ENCODE results near the gene NR3C1. TPM values are rescaled to one million over a fixed set of nuclear protein-coding genes. Genes with fewer than 3 reads are reported as not detected.

NR3C1 gene
- total and polyA plus RNA-seq, 2 donors (not counting 1 experiment from before 2014, with no cell fraction given): 17.6 to 218 TPM

GRCh38 chr5:143244000-143244736 is 159.3 kb downstream of the NR3C1 start:
- no peaks in the 10 kb centered on the region for H3K27me3 ChIP-seq (replicated peaks in 1 of 4; ENCODE audit: control extremely low read depth in 1 of 4, control insufficient read depth in 3 of 4, insufficient read depth in 4 of 4, low read length in 3 of 4)
- ChIA-PET CTCF (no interaction called here), POLR2A (no interaction called here)
- no peak overlapping the region for H2AFZ ChIP-seq (ENCODE audit: insufficient read depth, low read depth, low read length, poor library complexity, severe bottlenecking)
- no peak for TF ChIP-seq CTCF (IDR thresholded peaks at IDR 0.05)
- no peak for TF ChIP-seq EZH2 (IDR thresholded peaks at IDR 0.05; ENCODE audit: borderline replicate concordance, insufficient read depth, low read depth, low read length, poor library complexity, severe bottlenecking)
- H3K36me3 ChIP-seq (replicated peaks in 1 of 2; ENCODE audit: control extremely low read depth in 1 of 2, control insufficient read depth in 1 of 2, extremely low read depth in 1 of 2, insufficient read depth in 2 of 2, low read length in 1 of 2): no peaks in the 10 kb centered on the region
- no peaks in the 10 kb centered on the region for H3K27me3 Mint-ChIP-seq
- DNase-seq: no peak
- no peak overlapping the region for H3K27ac ChIP-seq (ENCODE audit: low read length in 2 of 2)
- H3K9me3 ChIP-seq (ENCODE audit: control extremely low read depth in 1 of 3, control insufficient read depth in 2 of 3, insufficient read depth in 1 of 3, low read length in 2 of 3): peaks cover 0 to 6% (median 0%) of the 10 kb centered on the region in 3 donors
- H3K4me3 ChIP-seq (ENCODE audit: control extremely low read depth in 1 of 5, extremely low read depth in 1 of 5, insufficient read depth in 1 of 5, low read depth in 2 of 5, low read length in 4 of 5): no peak overlapping the region
- intact Hi-C loops (cut with micrococcal nuclease): no loop called here
- no peaks in the 10 kb centered on the region for H3K4me1 Mint-ChIP-seq
- no peaks in the 10 kb centered on the region for H3K79me2 ChIP-seq (ENCODE audit: control insufficient read depth, insufficient read depth, low read length)
- H3K27ac Mint-ChIP-seq: no peak overlapping the region
- H3K9ac ChIP-seq (ENCODE audit: low read length): no peak overlapping the region
- H3K4me2 ChIP-seq (replicated peaks; ENCODE audit: low read depth, low read length, poor library complexity, severe bottlenecking): no peak overlapping the region
- 94% methylated on average over 11 of the region's 16 CpGs for WGBS (ENCODE audit: insufficient coverage)
- ATAC-seq (ENCODE audit: low read depth): no peak
- H3K4me1 ChIP-seq (ENCODE audit: control insufficient read depth in 2 of 2, insufficient read depth in 2 of 2, low read length in 2 of 2): no peaks in the 10 kb centered on the region
- H3K4me3 Mint-ChIP-seq: no peak overlapping the region
- no peaks in the 10 kb centered on the region for H4K20me1 ChIP-seq (ENCODE audit: control insufficient read depth, insufficient read depth, low read length, poor library complexity, severe bottlenecking)
- H3K9me3 Mint-ChIP-seq (ENCODE audit: insufficient read depth): peaks cover 4% of the 10 kb centered on the region

GRCh38 chr5:143243103-143243502 is 160.4 kb downstream of the NR3C1 start:
- Mint-ChIP-seq H3K4me3 (no peak overlapping the region), H3K4me1 (no peaks in the 10 kb centered on the region), H3K9me3 (ENCODE audit: insufficient read depth) (peaks cover 4% of the 10 kb centered on the region), H3K27me3 (no peaks in the 10 kb centered on the region), H3K27ac (no peak overlapping the region)
- 94% methylated on average over 3 of the region's 6 CpGs for WGBS (ENCODE audit: insufficient coverage)
- ChIA-PET POLR2A (no interaction called here), CTCF (no interaction called here)
- TF ChIP-seq EZH2 (IDR thresholded peaks at IDR 0.05; ENCODE audit: borderline replicate concordance, insufficient read depth, low read depth, low read length, poor library complexity, severe bottlenecking) (no peak), CTCF (IDR thresholded peaks at IDR 0.05) (no peak)
- H3K27me3 ChIP-seq (replicated peaks in 1 of 4; ENCODE audit: control extremely low read depth in 1 of 4, control insufficient read depth in 3 of 4, insufficient read depth in 4 of 4, low read length in 3 of 4): no peaks in the 10 kb centered on the region
- intact Hi-C loops (cut with micrococcal nuclease): no loop called here
- ATAC-seq (ENCODE audit: low read depth): no peak
- no peaks in the 10 kb centered on the region for H3K79me2 ChIP-seq (ENCODE audit: control insufficient read depth, insufficient read depth, low read length)
- H2AFZ ChIP-seq (ENCODE audit: insufficient read depth, low read depth, low read length, poor library complexity, severe bottlenecking): no peak overlapping the region
- no peaks in the 10 kb centered on the region for H4K20me1 ChIP-seq (ENCODE audit: control insufficient read depth, insufficient read depth, low read length, poor library complexity, severe bottlenecking)
- no peak overlapping the region for H3K9ac ChIP-seq (ENCODE audit: low read length)
- no peaks in the 10 kb centered on the region for H3K36me3 ChIP-seq (replicated peaks in 1 of 2; ENCODE audit: control extremely low read depth in 1 of 2, control insufficient read depth in 1 of 2, extremely low read depth in 1 of 2, insufficient read depth in 2 of 2, low read length in 1 of 2)
- no peak overlapping the region for H3K27ac ChIP-seq (ENCODE audit: low read length in 2 of 2)
- H3K9me3 ChIP-seq (ENCODE audit: control extremely low read depth in 1 of 3, control insufficient read depth in 2 of 3, insufficient read depth in 1 of 3, low read length in 2 of 3): peaks cover 0 to 6% (median 0%) of the 10 kb centered on the region in 3 donors
- no peak overlapping the region for H3K4me2 ChIP-seq (replicated peaks; ENCODE audit: low read depth, low read length, poor library complexity, severe bottlenecking)
- H3K4me1 ChIP-seq (ENCODE audit: control insufficient read depth in 2 of 2, insufficient read depth in 2 of 2, low read length in 2 of 2): no peaks in the 10 kb centered on the region
- H3K4me3 ChIP-seq (ENCODE audit: control extremely low read depth in 1 of 5, extremely low read depth in 1 of 5, insufficient read depth in 1 of 5, low read depth in 2 of 5, low read length in 4 of 5): no peak overlapping the region
- DNase-seq: no peak
